Urothelium cell line (cell line): ENCODE measurements around the gene USP37.

Experiments used
- DNase-seq: peaks from one replicate; pipeline ENCODE4 v3.0.0; 2011; ENCODE audit warnings: low spot score, mixed read lengths
- FAIRE-seq: peaks from 2 replicates; lab custom pipeline; 2011; peaks lifted over from hg19 to GRCh38; lab: Jason Lieb, UNC

Gene USP37

GRCh38 chr2:218404351-218405085 is 163.6 kb downstream of the USP37 start:
- no peak for DNase-seq
- no peak for FAIRE-seq

GRCh38 chr2:218403810-218404209 is 164.3 kb downstream of the USP37 start:
- DNase-seq (no peak), FAIRE-seq (no peak)

- FAIRE-seq (no peak), DNase-seq (no peak)
Measured at GRCh38 chr2:218402911-218403411, 165.2 kb downstream of the USP37 start.

- no peak for FAIRE-seq
- DNase-seq = no peak
Measured at GRCh38 chr2:218402491-218402901, 165.7 kb downstream of the USP37 start.

GRCh38 chr2:218401890-218402289 is 166.3 kb downstream of the USP37 start:
- FAIRE-seq (no peak), DNase-seq (no peak)

GRCh38 chr2:218400930-218401881 is 166.9 kb downstream of the USP37 start:
- FAIRE-seq (no peak), DNase-seq (no peak)
